Measurements from ENCODE around the gene ADRA2A.

DNA sequence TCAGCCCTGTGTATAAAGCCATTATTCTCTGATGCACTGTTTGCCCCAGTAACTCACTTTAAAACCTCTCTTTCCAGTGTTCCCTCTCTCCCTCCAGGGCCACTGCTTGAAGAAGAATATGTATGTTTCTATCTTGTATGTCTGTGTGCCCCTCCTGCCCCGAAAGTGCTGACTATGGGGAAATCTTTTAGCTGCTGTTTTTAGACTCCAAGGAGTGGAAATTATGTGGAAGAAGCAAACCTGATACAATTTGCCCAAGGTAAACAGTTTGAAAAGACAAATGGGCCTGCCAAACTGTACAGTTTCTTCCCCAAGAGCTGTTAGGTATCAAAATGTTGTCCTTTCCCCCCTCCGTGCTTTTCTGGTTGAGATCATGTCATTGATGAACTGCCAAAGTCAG lies 3.4 kb downstream of the ADRA2A start:
- TF ChIP-seq CTCF (optimal IDR thresholded peaks at IDR 0.05 in 1 of 3, IDR thresholded peaks at IDR 0.05 in 1 of 3, conservative IDR thresholded peaks at IDR 0.05 in 1 of 3; ENCODE audit: extremely low read depth in 1 of 3, insufficient read depth in 2 of 3, low read length in 3 of 3) (no peak), EZH2 (IDR thresholded peaks at IDR 0.05; ENCODE audit: low read length) (no peak)
